Right lobe of liver (tissue), 6 donors: ENCODE data around the gene REPS1. TPM values are rescaled to one million over a fixed set of nuclear protein-coding genes. Genes with fewer than 3 reads are reported as not detected.

ENCODE experiments used
- ATAC-seq, 4 donors: fragments of 200-7000 bp; cut with Tn5 transposase; one replicate each; pipeline ENCODE4 v1.9.1; 2020; ENCODE audit warnings: mild to moderate bottlenecking in 4 of 4, moderate library complexity in 4 of 4
- DNase-seq, 3 donors: peaks; one replicate each; pipeline ENCODE4 v3.0.0-alpha.2; 2020
- H3K27ac ChIP-seq, 3 donors: fragments of 200-600 bp; one replicate each; pipeline ENCODE4 v1.8.0; 2022
- H3K27me3 ChIP-seq, 2 donors: fragments of 200-600 bp; one replicate each; pipeline ENCODE4 v1.8.0; 2022
- H3K36me3 ChIP-seq, 4 donors: fragments of 200-600 bp; sonication (generic) in 1 of 4; one replicate each; pipeline versions ENCODE4 v1.5.1 to v1.8.0; 2017 to 2022; ENCODE audit warnings: control low read depth in 1 of 4
- H3K4me1 ChIP-seq, 4 donors: fragments of 200-600 bp; sonication (generic) in 1 of 4; one replicate each; pipeline versions ENCODE4 v1.5.1 to v1.8.0; 2017 to 2022; ENCODE audit warnings: control low read depth in 1 of 4
- H3K4me3 ChIP-seq, 3 donors: fragments of 200-600 bp; one replicate each; pipeline ENCODE4 v1.8.0; 2022
- H3K9me3 ChIP-seq, 4 donors: fragments of 200-600 bp; sonication (generic) in 1 of 4; one replicate each; pipeline versions ENCODE4 v1.5.1 to v1.8.0; 2017 to 2022; ENCODE audit warnings: control low read depth in 1 of 4
- CTCF ChIP-seq, 4 donors: fragments of 200-600 bp in 3 of 4; fragments of 450-650 bp in 1 of 4; IDR thresholded peaks; one replicate each; pipeline versions ENCODE4 v1.5.1 to v1.8.0; 2016 to 2022; ENCODE audit warnings: antibody characterized with exemption in 4 of 4, mild to moderate bottlenecking in 2 of 4
- POLR2A ChIP-seq: fragments of 450-650 bp; IDR thresholded peaks from one replicate; pipeline ENCODE4 v1.6.1; 2017; ENCODE audit warnings: antibody characterized with exemption, mild to moderate bottlenecking
- WGBS: methylation state at CpG from one replicate; pipeline ENCODE4 v1.1.6; 2018; ENCODE audit warnings: low coverage, low lambda C conversion rate; ENCODE audit not compliant: insufficient coverage; ENCODE audit errors: missing lambda C conversion rate; 5-methylcytosine and 5-hydroxymethylcytosine counted together
- intact Hi-C, 2 donors: fragments of 100-400 bp; cut with DNase I; formaldehyde crosslinking; loops; one replicate each; pipeline versions ENCODE4 v1.11.2 to v1.14.1; 2022
- total RNA-seq, 6 experiments: library from RNA; depleted of rRNA in 2 of 6; stranded (reverse); fragments of >200 nt in 2 of 6; fragmentation: NEBNext Ultra II Directional in 3 of 6; extraction: Animal tissue kit (Norgen Biotek cat#: 25700) in 3 of 6; gene quantifications; one replicate each; pipeline versions ENCODE4 v1.1.0 to v1.2.4, GENCODE V29; 2016 to 2023
- donor health status: DM: no; HTN: yes; CAD: no.
- donor health status: DM: no; HTN: no; CAD: no.
- donor health status: DM: no; HTN: no; CAD: no.
- donor health status: DM: no; HTN: yes; CAD: no.
- donor health status: DM: no; HTN: yes; CAD: no.

REPS1 gene
- total RNA-seq, 6 experiments from 2014 or later = 17.0 to 68.0 (median 34.0) TPM

GRCh38 chr6:138863321-138863720 lies 124.7 kb downstream of the REPS1 start:
- no peaks in the 10 kb centered on the region for H3K36me3 ChIP-seq
- TF ChIP-seq POLR2A = no peak
- no peak for TF ChIP-seq CTCF (IDR thresholded peaks at IDR 0.05)
- H3K4me3 ChIP-seq = no peak overlapping the region
- H3K27me3 ChIP-seq = no peaks in the 10 kb centered on the region
- H3K9me3 ChIP-seq = no peaks in the 10 kb centered on the region
- WGBS = 72% methylated on average over 7 of the region's 9 CpGs
- no peak for DNase-seq
- H3K4me1 ChIP-seq = no peaks in the 10 kb centered on the region
- no peak overlapping the region for H3K27ac ChIP-seq
- no peak for ATAC-seq
- intact Hi-C loops = no loop called here

- no peak overlapping the region for H3K4me3 ChIP-seq
- no peak overlapping the region for H3K27ac ChIP-seq
- DNase-seq (no peak), ATAC-seq (no peak)
- 62% methylated on average over 7 of the region's 8 CpGs for WGBS
- no peaks in the 10 kb centered on the region for H3K27me3 ChIP-seq
- intact Hi-C loops = no loop called here
- no peaks in the 10 kb centered on the region for H3K4me1 ChIP-seq
- no peaks in the 10 kb centered on the region for H3K36me3 ChIP-seq
- TF ChIP-seq POLR2A (no peak), CTCF (IDR thresholded peaks at IDR 0.05) (no peak)
- H3K9me3 ChIP-seq = no peaks in the 10 kb centered on the region
Observed at GRCh38 chr6:138862456-138862855, 125.6 kb downstream of the REPS1 start.

GRCh38 chr6:138857775-138858174 lies 130.3 kb downstream of the REPS1 start:
- DNase-seq (no peak), ATAC-seq (no peak)
- TF ChIP-seq CTCF (IDR thresholded peaks at IDR 0.05) (no peak), POLR2A (no peak)
- intact Hi-C loops = no loop called here
- Histone ChIP-seq H3K36me3 (no peaks in the 10 kb centered on the region), H3K4me1 (no peaks in the 10 kb centered on the region), H3K27ac (no peak overlapping the region), H3K9me3 (no peaks in the 10 kb centered on the region), H3K4me3 (no peak overlapping the region), H3K27me3 (no peaks in the 10 kb centered on the region)
- WGBS = 57% methylated on average over 10 of the region's 10 CpGs

- Histone ChIP-seq H3K9me3 (no peaks in the 10 kb centered on the region), H3K27ac (no peak overlapping the region), H3K27me3 (no peaks in the 10 kb centered on the region), H3K4me3 (no peak overlapping the region), H3K36me3 (no peaks in the 10 kb centered on the region), H3K4me1 (no peaks in the 10 kb centered on the region)
- intact Hi-C loops = no loop called here
- ATAC-seq (no peak), DNase-seq (no peak)
- TF ChIP-seq POLR2A (no peak), CTCF (IDR thresholded peaks at IDR 0.05) (no peak)
- 77% methylated on average over 6 of the region's 6 CpGs for WGBS
Observed at GRCh38 chr6:138856654-138857053, 131.4 kb downstream of the REPS1 start.

Other genes starting within 250 kb of the REPS1 start
- 10 to 100 TPM; 14.6 to 27.1 (median 17.2) TPM for gene CCDC28A, start 214.5 kb downstream of the REPS1 start, total RNA-seq
- gene ECT2L, start 192.2 kb downstream of the REPS1 start, total RNA-seq = not detected
- gene ABRACL, start 40.5 kb upstream of the REPS1 start, total RNA-seq = 10 to 100 TPM; 22.5 to 52.0 (median 39.6) TPM
- gene HECA, start 146.8 kb upstream of the REPS1 start, total RNA-seq = 10 to 100 TPM in 4 of 6 experiments, 1 to 10 TPM in 2; 6.8 to 12.2 (median 11.0) TPM